H9 (cell line): ENCODE results near the gene TSC22D3. TPM values are rescaled to one million over a fixed set of nuclear protein-coding genes. Genes with fewer than 3 reads are reported as not detected.

Experiments
- DNase-seq: peaks from one replicate; pipeline ENCODE4 v3.0.0-alpha.2; 2017
- H2AFZ ChIP-seq: one replicate; pipeline ENCODE4 v1.6.1; 2013; ENCODE audit warnings: mild to moderate bottlenecking, low read length, control low read depth, moderate library complexity
- H2AK5ac ChIP-seq: 2 replicates; pipeline ENCODE4 v1.6.1; 2013; ENCODE audit warnings: low read length, control low read depth, mixed read lengths; ENCODE audit not compliant: insufficient read length
- H2BK120ac ChIP-seq: one replicate; pipeline ENCODE4 v1.6.1; 2013; ENCODE audit warnings: low read depth, mild to moderate bottlenecking, low read length, control low read depth, inconsistent platforms; ENCODE audit not compliant: poor library complexity, severe bottlenecking
- H2BK12ac ChIP-seq: 2 replicates; pipeline ENCODE4 v1.6.1; 2013; ENCODE audit warnings: low read length, control low read depth, mixed read lengths, low read depth; ENCODE audit not compliant: insufficient read length
- H2BK15ac ChIP-seq: 2 replicates; pipeline ENCODE4 v1.6.1; 2013; ENCODE audit warnings: low read depth, low read length, control low read depth
- H2BK20ac ChIP-seq: one replicate; pipeline ENCODE4 v1.6.1; 2013; ENCODE audit warnings: low read depth, mild to moderate bottlenecking, low read length, control low read depth, inconsistent platforms; ENCODE audit not compliant: poor library complexity, severe bottlenecking
- H2BK5ac ChIP-seq: 2 replicates; pipeline ENCODE4 v1.6.1; 2013; ENCODE audit warnings: low read length, control low read depth, mixed read lengths; ENCODE audit not compliant: insufficient read length
- H3K14ac ChIP-seq: 2 replicates; pipeline ENCODE4 v1.6.1; 2013; ENCODE audit warnings: low read length, control low read depth; ENCODE audit not compliant: insufficient read depth
- H3K18ac ChIP-seq: 2 replicates; pipeline ENCODE4 v1.6.1; 2013; ENCODE audit warnings: low read depth, mild to moderate bottlenecking, mixed read lengths, low read length, control low read depth; ENCODE audit not compliant: insufficient read length
- H3K23ac ChIP-seq: 2 replicates; pipeline ENCODE4 v1.6.1; 2013; ENCODE audit warnings: low read length, control low read depth, mixed read lengths, low read depth; ENCODE audit not compliant: insufficient read length
- H3K23me2 ChIP-seq: 2 replicates; pipeline ENCODE4 v1.6.1; 2013; ENCODE audit warnings: low read depth, mild to moderate bottlenecking, mixed read lengths, low read length, control low read depth; ENCODE audit not compliant: insufficient read length, poor library complexity, severe bottlenecking
- H3K27ac ChIP-seq: 2 replicates; pipeline ENCODE4 v1.5.1; 2013; ENCODE audit warnings: low read length, control low read depth, mixed read lengths, low read depth; ENCODE audit not compliant: insufficient read length
- H3K27me3 ChIP-seq: 2 replicates; pipeline ENCODE4 v1.6.1; 2013; ENCODE audit warnings: low read length, control low read depth, inconsistent platforms; ENCODE audit not compliant: insufficient read depth
- H3K4ac ChIP-seq: 2 replicates; pipeline ENCODE4 v1.6.1; 2013; ENCODE audit warnings: low read depth, mild to moderate bottlenecking, control low read depth, inconsistent platforms, low read length, moderate library complexity
- H3K4me1 ChIP-seq: 2 replicates; pipeline ENCODE4 v1.6.1; 2013; ENCODE audit warnings: low read length, control low read depth, inconsistent platforms; ENCODE audit not compliant: insufficient read depth
- H3K4me2 ChIP-seq: 2 replicates; pipeline ENCODE4 v1.6.1; 2013; ENCODE audit warnings: low read length, control low read depth, mixed read lengths; ENCODE audit not compliant: insufficient read length, insufficient read depth
- H3K56ac ChIP-seq: 2 replicates; pipeline ENCODE4 v1.6.1; 2013; ENCODE audit warnings: low read depth, mild to moderate bottlenecking, mixed read lengths, low read length, control low read depth; ENCODE audit not compliant: insufficient read length
- H3K79me1 ChIP-seq: 2 replicates; pipeline ENCODE4 v1.6.1; 2013; ENCODE audit warnings: low read depth, mild to moderate bottlenecking, moderate library complexity, low read length, control low read depth, inconsistent platforms; ENCODE audit not compliant: insufficient read depth, poor library complexity, severe bottlenecking
- H3K79me2 ChIP-seq: 2 replicates; pipeline ENCODE4 v1.6.1; 2013; ENCODE audit warnings: low read length, control low read depth, inconsistent platforms; ENCODE audit not compliant: insufficient read depth
- H3K9ac ChIP-seq: 2 replicates; pipeline ENCODE4 v1.6.1; 2013; ENCODE audit warnings: low read length, control low read depth, mixed read lengths; ENCODE audit not compliant: insufficient read length; ENCODE audit errors: extremely low read depth
- H3K9me3 ChIP-seq: one replicate; pipeline ENCODE4 v1.6.1; 2013; ENCODE audit warnings: low read depth, low read length, inconsistent platforms; ENCODE audit not compliant: control insufficient read depth
- H3T11ph ChIP-seq: one replicate; pipeline ENCODE4 v1.6.1; 2013; ENCODE audit warnings: mild to moderate bottlenecking, low read length, control low read depth, inconsistent platforms
- H4K20me1 ChIP-seq: one replicate; pipeline ENCODE4 v1.6.1; 2013; ENCODE audit not compliant: control insufficient read depth, insufficient read length, insufficient read depth
- H4K5ac ChIP-seq: 2 replicates; pipeline ENCODE4 v1.6.1; 2013; ENCODE audit warnings: low read depth, mild to moderate bottlenecking, mixed read lengths, low read length, control low read depth; ENCODE audit not compliant: insufficient read length
- H4K8ac ChIP-seq: replicated peaks from 2 replicates; pipeline ENCODE4 v1.6.1; 2013; ENCODE audit warnings: low read length, control low read depth, mixed read lengths, low read depth; ENCODE audit not compliant: insufficient read length
- H4K91ac ChIP-seq: 2 replicates; pipeline ENCODE4 v1.6.1; 2013; ENCODE audit warnings: low read depth, mild to moderate bottlenecking, moderate library complexity, mixed read lengths, low read length, control low read depth; ENCODE audit not compliant: insufficient read length
- H3K27ac Mint-ChIP-seq, 3 experiments: 2 replicates in 2 of 3; 3 replicates in 1 of 3; pipeline ENCODE4 v1.8.0; 2020 to 2021; ENCODE audit warnings: mixed read lengths in 3 of 3, mild to moderate bottlenecking in 1 of 3, moderate library complexity in 1 of 3
- H3K27me3 Mint-ChIP-seq: 2 replicates; pipeline ENCODE4 v1.8.0; 2021; ENCODE audit warnings: low read depth, mild to moderate bottlenecking, moderate library complexity, mixed read lengths
- H3K36me3 Mint-ChIP-seq, 3 experiments: 2 replicates in 2 of 3; 3 replicates in 1 of 3; pipeline ENCODE4 v1.8.0; 2020 to 2021; ENCODE audit warnings: low read depth in 3 of 3, mixed read lengths in 3 of 3; ENCODE audit not compliant: insufficient read depth in 1 of 3
- H3K4me1 Mint-ChIP-seq, 2 experiments: 2 replicates each; pipeline ENCODE4 v1.8.0; 2020; ENCODE audit warnings: mixed read lengths in 2 of 2
- H3K4me3 Mint-ChIP-seq, 2 experiments: 2 replicates in 1 of 2; 3 replicates in 1 of 2; pipeline ENCODE4 v1.8.0; 2020 to 2021; ENCODE audit warnings: mild to moderate bottlenecking in 2 of 2, mixed read lengths in 2 of 2, moderate library complexity in 1 of 2
- H3K9me3 Mint-ChIP-seq, 2 experiments: 2 replicates in 1 of 2; 3 replicates in 1 of 2; pipeline ENCODE4 v1.8.0; 2020; ENCODE audit warnings: mild to moderate bottlenecking in 2 of 2, mixed read lengths in 2 of 2, moderate library complexity in 1 of 2
- WGBS: extraction: QIAGEN DNeasy Blood & Tissue Kit; methylation state at CpG from one replicate; pipeline ENCODE4 v1.1.7; 2013; ENCODE audit warnings: missing lambda C conversion rate, low lambda C conversion rate, mixed read lengths; ENCODE audit not compliant: insufficient read length; ENCODE audit errors: extremely low coverage; 5-methylcytosine and 5-hydroxymethylcytosine counted together
- total RNA-seq: library from RNA; stranded (reverse); gene quantifications from 2 replicates; pipeline ENCODE4 v1.2.1, GENCODE V29; 2021
- TF ChIP-seq, protein P1 (sequence below): fragments of 200-600 bp; sonication (generic); conservative IDR thresholded peaks from 3 replicates; pipeline ENCODE4 v1.8.0; 2021; ENCODE audit warnings: antibody characterized with exemption, mild to moderate bottlenecking

TSC22D3 gene
- total RNA-seq, 1 experiment from 2014 or later: 10.5 TPM

DNA sequence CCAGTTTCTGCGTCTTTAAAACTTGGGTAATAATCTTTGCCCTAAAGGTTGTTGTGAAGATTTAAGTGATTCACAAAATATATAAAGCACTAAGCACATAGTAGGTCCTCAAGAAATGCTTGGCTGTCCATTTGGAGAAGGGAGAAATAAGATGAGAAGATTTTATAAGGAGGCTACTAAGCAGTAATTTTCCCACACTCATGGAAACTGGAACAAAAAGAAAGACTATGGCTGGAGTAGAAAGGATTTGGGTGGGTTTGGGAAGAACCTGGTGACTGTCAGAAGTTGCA lies 100.3 kb downstream of the TSC22D3 start:
- peaks cover 8% of the 10 kb centered on the region for H3K27me3 Mint-ChIP-seq
- no peak overlapping the region for H2BK15ac ChIP-seq
- TF ChIP-seq, protein P1, sequence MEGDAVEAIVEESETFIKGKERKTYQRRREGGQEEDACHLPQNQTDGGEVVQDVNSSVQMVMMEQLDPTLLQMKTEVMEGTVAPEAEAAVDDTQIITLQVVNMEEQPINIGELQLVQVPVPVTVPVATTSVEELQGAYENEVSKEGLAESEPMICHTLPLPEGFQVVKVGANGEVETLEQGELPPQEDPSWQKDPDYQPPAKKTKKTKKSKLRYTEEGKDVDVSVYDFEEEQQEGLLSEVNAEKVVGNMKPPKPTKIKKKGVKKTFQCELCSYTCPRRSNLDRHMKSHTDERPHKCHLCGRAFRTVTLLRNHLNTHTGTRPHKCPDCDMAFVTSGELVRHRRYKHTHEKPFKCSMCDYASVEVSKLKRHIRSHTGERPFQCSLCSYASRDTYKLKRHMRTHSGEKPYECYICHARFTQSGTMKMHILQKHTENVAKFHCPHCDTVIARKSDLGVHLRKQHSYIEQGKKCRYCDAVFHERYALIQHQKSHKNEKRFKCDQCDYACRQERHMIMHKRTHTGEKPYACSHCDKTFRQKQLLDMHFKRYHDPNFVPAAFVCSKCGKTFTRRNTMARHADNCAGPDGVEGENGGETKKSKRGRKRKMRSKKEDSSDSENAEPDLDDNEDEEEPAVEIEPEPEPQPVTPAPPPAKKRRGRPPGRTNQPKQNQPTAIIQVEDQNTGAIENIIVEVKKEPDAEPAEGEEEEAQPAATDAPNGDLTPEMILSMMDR: no peak

More for the DNA sequence above, 100.3 kb downstream of the TSC22D3 start:
- H3K9me3 ChIP-seq: no peaks in the 10 kb centered on the region
- H3K27ac ChIP-seq: no peak overlapping the region
- no peak overlapping the region for H3K23ac ChIP-seq
- Mint-ChIP-seq H3K4me1 (peaks cover 0 to 39% of the 10 kb centered on the region in 2 experiments; a peak in 2 of 4 replicates), H3K27ac (no peak overlapping the region), H3K9me3 (peaks cover 0 to 60% of the 10 kb centered on the region in 2 experiments; a peak in 2 of 5 replicates), H3K36me3 (no peaks in the 10 kb centered on the region), H3K4me3 (no peak overlapping the region)
- H3K79me2 ChIP-seq: no peaks in the 10 kb centered on the region
- no peak overlapping the region for H3K4ac ChIP-seq
- no peak overlapping the region for H3K4me2 ChIP-seq
- no peaks in the 10 kb centered on the region; the same call in 1 of the 2 replicates for H3K4me1 ChIP-seq
- no peaks in the 10 kb centered on the region for H4K20me1 ChIP-seq
- no peak overlapping the region for H4K5ac ChIP-seq
- no peaks in the 10 kb centered on the region; the same call in 1 of the 2 replicates for H3K27me3 ChIP-seq
- no peak overlapping the region for H3K14ac ChIP-seq
- no peak overlapping the region for H4K91ac ChIP-seq
- no peak overlapping the region for H4K8ac ChIP-seq
- no peak overlapping the region for H2BK20ac ChIP-seq
- no peak overlapping the region for H2AFZ ChIP-seq
- no peak overlapping the region for H2BK5ac ChIP-seq
- no peak overlapping the region for H3K9ac ChIP-seq
- no CpG with 5 or more reads among the region's 1 CpG for WGBS
- no peaks in the 10 kb centered on the region for H3K23me2 ChIP-seq
- H2BK12ac ChIP-seq: no peak overlapping the region
- H2AK5ac ChIP-seq: no peak overlapping the region
- H3K56ac ChIP-seq: no peak overlapping the region
- no peak overlapping the region for H3T11ph ChIP-seq
- H3K18ac ChIP-seq: no peak overlapping the region
- DNase-seq: no peak
- no peaks in the 10 kb centered on the region for H3K79me1 ChIP-seq
- H2BK120ac ChIP-seq: no peak overlapping the region
